Activated naive CD8-positive, alpha-beta T cell treated with anti-CD3 and anti-CD28 coated beads, Interleukin-2, amount 50 U/mL, for 24 hours (primary cell): ENCODE measurements around the gene APRT.

Source experiments
- ATAC-seq: fragments of 150-1000 bp; cut with Tn5 transposase; one replicate; pipeline ENCODE4 v1.10.0; 2021
- DNase-seq: peaks from one replicate; pipeline ENCODE4 v3.0.0; 2021
- H3K27ac Mint-ChIP-seq: one replicate; pipeline ENCODE4 v1.8.0; 2021; ENCODE audit warnings: mild to moderate bottlenecking, mixed read lengths
- H3K27me3 Mint-ChIP-seq: one replicate; pipeline ENCODE4 v1.8.0; 2021; ENCODE audit warnings: mixed read lengths
- H3K36me3 Mint-ChIP-seq: one replicate; pipeline ENCODE4 v1.8.0; 2021; ENCODE audit warnings: low read depth, mixed read lengths
- H3K4me1 Mint-ChIP-seq: one replicate; pipeline ENCODE4 v1.8.0; 2021; ENCODE audit warnings: mixed read lengths
- H3K4me3 Mint-ChIP-seq: one replicate; pipeline ENCODE4 v1.8.0; 2021; ENCODE audit warnings: mild to moderate bottlenecking, moderate library complexity, mixed read lengths
- H3K9me3 Mint-ChIP-seq: one replicate; pipeline ENCODE4 v1.8.0; 2021; ENCODE audit warnings: mixed read lengths

APRT gene

DNA sequence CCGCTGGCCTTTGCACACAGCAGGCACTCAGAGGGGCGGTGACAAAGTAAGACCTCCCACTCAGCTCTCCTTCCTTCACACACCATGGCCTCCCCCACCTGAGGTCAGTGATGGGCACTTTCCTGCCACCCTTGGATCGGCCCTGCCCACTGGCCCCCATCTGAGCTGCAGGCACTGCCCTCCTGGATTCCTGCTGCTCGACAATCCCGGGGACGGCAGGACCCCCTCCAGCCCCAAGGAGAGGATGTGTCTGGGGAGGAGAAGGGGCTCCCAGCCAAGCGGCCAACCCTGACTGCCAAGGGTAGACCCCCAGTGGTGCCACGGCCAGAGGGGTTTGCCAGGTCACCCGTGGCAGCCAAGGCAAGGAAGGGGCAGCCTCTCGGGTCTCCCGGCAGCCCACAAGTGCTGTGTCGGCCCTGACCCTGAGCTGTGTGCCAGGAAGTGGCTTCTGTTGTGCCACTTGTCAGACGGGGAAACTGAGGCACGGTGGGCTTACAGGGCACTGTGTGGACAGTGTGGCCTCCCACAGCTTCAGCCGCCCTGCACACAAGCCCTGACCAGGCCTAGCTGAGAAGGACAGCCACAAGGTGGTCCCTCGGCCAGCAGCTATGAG is 49.4 kb downstream of the APRT start:
- no peaks in the 10 kb centered on the region for H3K27me3 Mint-ChIP-seq
- H3K4me3 Mint-ChIP-seq: no peak overlapping the region
- H3K36me3 Mint-ChIP-seq: peaks cover 3% of the 10 kb centered on the region
- no peak overlapping the region for H3K27ac Mint-ChIP-seq
- ATAC-seq (no peak), DNase-seq (no peak)
- H3K4me1 Mint-ChIP-seq: peaks cover 28% of the 10 kb centered on the region
- no peaks in the 10 kb centered on the region for H3K9me3 Mint-ChIP-seq

DNA sequence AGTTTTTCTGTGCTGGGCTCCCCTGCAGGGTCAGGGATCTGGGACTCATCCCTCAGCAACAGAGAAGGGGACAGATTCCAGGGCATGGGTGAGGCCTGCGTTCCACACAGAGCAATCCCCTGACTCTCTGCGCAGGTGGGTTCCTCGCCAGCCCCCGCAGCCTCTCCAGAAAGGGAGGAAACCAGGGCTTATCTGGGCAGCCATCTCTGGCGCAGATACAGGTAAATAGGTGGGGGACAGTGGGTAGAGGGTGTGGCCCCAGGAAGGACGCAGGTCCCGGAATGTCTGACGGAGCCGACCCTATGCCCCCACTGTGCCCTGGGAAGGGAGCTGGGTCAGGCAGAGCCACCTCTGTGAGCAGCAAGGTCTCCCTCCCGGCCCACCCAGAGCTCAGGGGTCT is 49.9 kb downstream of the APRT start:
- H3K4me1 Mint-ChIP-seq: peaks cover 22% of the 10 kb centered on the region
- H3K36me3 Mint-ChIP-seq: peaks cover 3% of the 10 kb centered on the region
- no peak for DNase-seq
- no peaks in the 10 kb centered on the region for H3K9me3 Mint-ChIP-seq
- H3K27me3 Mint-ChIP-seq: no peaks in the 10 kb centered on the region
- H3K4me3 Mint-ChIP-seq: no peak overlapping the region
- H3K27ac Mint-ChIP-seq: no peak overlapping the region
- no peak for ATAC-seq

GRCh38 chr16:88761143-88761534 is 50.6 kb downstream of the APRT start:
- Mint-ChIP-seq H3K27me3 (no peaks in the 10 kb centered on the region), H3K4me3 (no peak overlapping the region), H3K4me1 (peaks cover 16% of the 10 kb centered on the region), H3K36me3 (peaks cover 3% of the 10 kb centered on the region), H3K9me3 (no peaks in the 10 kb centered on the region), H3K27ac (no peak overlapping the region)
- DNase-seq (no peak), ATAC-seq (no peak)

- H3K9me3 Mint-ChIP-seq: no peaks in the 10 kb centered on the region
- ATAC-seq: no peak
- no peaks in the 10 kb centered on the region for H3K27me3 Mint-ChIP-seq
- peaks cover 12% of the 10 kb centered on the region for H3K4me1 Mint-ChIP-seq
- no peak overlapping the region for H3K4me3 Mint-ChIP-seq
- peaks cover 3% of the 10 kb centered on the region for H3K36me3 Mint-ChIP-seq
- DNase-seq: no peak
- no peak overlapping the region for H3K27ac Mint-ChIP-seq
Measured at GRCh38 chr16:88760424-88761142, 51.1 kb downstream of the APRT start.

DNA sequence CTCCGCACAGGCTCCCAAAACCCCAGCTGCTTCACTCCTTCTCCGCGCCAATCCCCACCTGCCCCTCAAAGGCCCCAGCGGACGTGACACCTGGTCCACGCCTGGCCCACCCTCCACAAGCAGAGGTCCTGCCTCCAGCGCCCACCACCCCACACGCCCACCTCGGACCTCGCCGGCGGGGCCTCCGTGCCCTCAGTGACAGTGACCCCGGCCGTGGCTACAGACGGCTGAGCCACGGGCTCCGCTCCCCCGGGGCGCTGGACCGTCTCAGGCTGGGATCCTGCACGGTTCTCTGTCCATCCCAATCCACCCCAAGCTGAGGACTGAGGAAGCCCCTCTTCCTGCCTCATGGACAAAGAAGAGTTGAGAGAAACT is 51.8 kb downstream of the APRT start:
- Mint-ChIP-seq H3K4me1 (peaks cover 12% of the 10 kb centered on the region), H3K27ac (no peak overlapping the region), H3K9me3 (no peaks in the 10 kb centered on the region), H3K27me3 (no peaks in the 10 kb centered on the region), H3K36me3 (peaks cover 3% of the 10 kb centered on the region), H3K4me3 (no peak overlapping the region)
- no peak for DNase-seq
- no peak for ATAC-seq
